ENCODE results near the gene MYCBPAP. TPM values are rescaled to one million over a fixed set of nuclear protein-coding genes. Genes with fewer than 3 reads are reported as not detected.

Gene MYCBPAP
- total RNA-seq, 6 experiments from 2014 or later, result 0.12 to 0.76 (median 0.28) TPM

GRCh38 chr17:50522766-50523165, 14.5 kb downstream of the MYCBPAP start:
- H3K4me1 Mint-ChIP-seq (ENCODE audit: low read depth), result no peaks in the 10 kb centered on the region
- H3K9me3 Mint-ChIP-seq, result no peaks in the 10 kb centered on the region
- H3K4me3 Mint-ChIP-seq, result no peak overlapping the region
- no peaks in the 10 kb centered on the region for H3K36me3 Mint-ChIP-seq (ENCODE audit: low read depth)
- DNase-seq, result no peak
- H3K27ac Mint-ChIP-seq, result no peak overlapping the region
- TF ChIP-seq CTCF (IDR thresholded peaks at IDR 0.05), result no peak
- peaks cover 31% of the 10 kb centered on the region for H3K27me3 Mint-ChIP-seq (ENCODE audit: insufficient read depth)

- no peaks in the 10 kb centered on the region for H3K9me3 Mint-ChIP-seq
- TF ChIP-seq CTCF (IDR thresholded peaks at IDR 0.05), result no peak
- peaks cover 29% of the 10 kb centered on the region for H3K27me3 Mint-ChIP-seq (ENCODE audit: insufficient read depth)
- H3K4me1 Mint-ChIP-seq (ENCODE audit: low read depth), result no peaks in the 10 kb centered on the region
- no peak overlapping the region for H3K4me3 Mint-ChIP-seq
- no peak for DNase-seq
- no peaks in the 10 kb centered on the region for H3K36me3 Mint-ChIP-seq (ENCODE audit: low read depth)
- H3K27ac Mint-ChIP-seq, result no peak overlapping the region
Observed at GRCh38 chr17:50523208-50523607, 15.0 kb downstream of the MYCBPAP start.

- H3K9me3 Mint-ChIP-seq, result no peaks in the 10 kb centered on the region
- no peak for TF ChIP-seq CTCF (IDR thresholded peaks at IDR 0.05)
- H3K4me1 Mint-ChIP-seq (ENCODE audit: low read depth), result no peaks in the 10 kb centered on the region
- no peak overlapping the region for H3K4me3 Mint-ChIP-seq
- no peaks in the 10 kb centered on the region for H3K36me3 Mint-ChIP-seq (ENCODE audit: low read depth)
- H3K27ac Mint-ChIP-seq, result no peak overlapping the region
- no peak for DNase-seq
- H3K27me3 Mint-ChIP-seq (ENCODE audit: insufficient read depth), result peaks cover 26% of the 10 kb centered on the region
Observed at GRCh38 chr17:50524838-50525237, 16.6 kb downstream of the MYCBPAP start.

GRCh38 chr17:50527155-50527762, 19.0 kb downstream of the MYCBPAP start:
- TF ChIP-seq CTCF (IDR thresholded peaks at IDR 0.05), result no peak
- DNase-seq, result no peak
- H3K4me3 Mint-ChIP-seq, result no peak overlapping the region
- H3K9me3 Mint-ChIP-seq, result no peaks in the 10 kb centered on the region
- H3K4me1 Mint-ChIP-seq (ENCODE audit: low read depth), result no peaks in the 10 kb centered on the region
- no peaks in the 10 kb centered on the region for H3K36me3 Mint-ChIP-seq (ENCODE audit: low read depth)
- no peak overlapping the region for H3K27ac Mint-ChIP-seq
- H3K27me3 Mint-ChIP-seq (ENCODE audit: insufficient read depth), result peaks cover 31% of the 10 kb centered on the region

GRCh38 chr17:50527949-50528474, 19.8 kb downstream of the MYCBPAP start:
- no peaks in the 10 kb centered on the region for H3K36me3 Mint-ChIP-seq (ENCODE audit: low read depth)
- H3K4me1 Mint-ChIP-seq (ENCODE audit: low read depth), result peaks cover under 1% of the 10 kb centered on the region; the same call in 1 of the 2 replicates
- no peak for TF ChIP-seq CTCF (IDR thresholded peaks at IDR 0.05)
- no peak overlapping the region for H3K27ac Mint-ChIP-seq
- H3K27me3 Mint-ChIP-seq (ENCODE audit: insufficient read depth), result peaks cover 35% of the 10 kb centered on the region
- no peak overlapping the region for H3K4me3 Mint-ChIP-seq
- no peaks in the 10 kb centered on the region for H3K9me3 Mint-ChIP-seq
- DNase-seq, result no peak
